HL-60 (cell line): ENCODE data around the gene RPA1.

ENCODE experiments used
- CTCF ChIP-seq: IDR thresholded peaks from one replicate; pipeline ENCODE4 v1.5.1; 2011; ENCODE audit warnings: low read length, control low read depth, inconsistent platforms; ENCODE audit not compliant: insufficient read depth
- TF ChIP-seq, protein P1 (sequence below): IDR thresholded peaks from 2 replicates; pipeline ENCODE4 v1.6.1; 2012; ENCODE audit warnings: low read depth; ENCODE audit not compliant: insufficient replicate concordance

GRCh38 chr17:1882836-1883235 is 53.0 kb downstream of the RPA1 start:
- no peak for TF ChIP-seq CTCF
- TF ChIP-seq, protein P1, sequence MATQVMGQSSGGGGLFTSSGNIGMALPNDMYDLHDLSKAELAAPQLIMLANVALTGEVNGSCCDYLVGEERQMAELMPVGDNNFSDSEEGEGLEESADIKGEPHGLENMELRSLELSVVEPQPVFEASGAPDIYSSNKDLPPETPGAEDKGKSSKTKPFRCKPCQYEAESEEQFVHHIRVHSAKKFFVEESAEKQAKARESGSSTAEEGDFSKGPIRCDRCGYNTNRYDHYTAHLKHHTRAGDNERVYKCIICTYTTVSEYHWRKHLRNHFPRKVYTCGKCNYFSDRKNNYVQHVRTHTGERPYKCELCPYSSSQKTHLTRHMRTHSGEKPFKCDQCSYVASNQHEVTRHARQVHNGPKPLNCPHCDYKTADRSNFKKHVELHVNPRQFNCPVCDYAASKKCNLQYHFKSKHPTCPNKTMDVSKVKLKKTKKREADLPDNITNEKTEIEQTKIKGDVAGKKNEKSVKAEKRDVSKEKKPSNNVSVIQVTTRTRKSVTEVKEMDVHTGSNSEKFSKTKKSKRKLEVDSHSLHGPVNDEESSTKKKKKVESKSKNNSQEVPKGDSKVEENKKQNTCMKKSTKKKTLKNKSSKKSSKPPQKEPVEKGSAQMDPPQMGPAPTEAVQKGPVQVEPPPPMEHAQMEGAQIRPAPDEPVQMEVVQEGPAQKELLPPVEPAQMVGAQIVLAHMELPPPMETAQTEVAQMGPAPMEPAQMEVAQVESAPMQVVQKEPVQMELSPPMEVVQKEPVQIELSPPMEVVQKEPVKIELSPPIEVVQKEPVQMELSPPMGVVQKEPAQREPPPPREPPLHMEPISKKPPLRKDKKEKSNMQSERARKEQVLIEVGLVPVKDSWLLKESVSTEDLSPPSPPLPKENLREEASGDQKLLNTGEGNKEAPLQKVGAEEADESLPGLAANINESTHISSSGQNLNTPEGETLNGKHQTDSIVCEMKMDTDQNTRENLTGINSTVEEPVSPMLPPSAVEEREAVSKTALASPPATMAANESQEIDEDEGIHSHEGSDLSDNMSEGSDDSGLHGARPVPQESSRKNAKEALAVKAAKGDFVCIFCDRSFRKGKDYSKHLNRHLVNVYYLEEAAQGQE: no peak
